Esophagus mucosa (tissue), 1 donor: ENCODE results near the gene EMP2. TPM values are rescaled to one million over a fixed set of nuclear protein-coding genes. Genes with fewer than 3 reads are reported as not detected.

ENCODE experiments used
- ATAC-seq: fragments of 200-7000 bp; cut with Tn5 transposase; one replicate; pipeline ENCODE4 v1.9.1; 2020
- total RNA-seq: library from RNA; stranded (reverse); gene quantifications from one replicate; pipeline ENCODE4 v1.2.4, GENCODE V29; 2023
- donor health status: DM: yes; HTN: yes; CAD: no.

EMP2 gene
- total RNA-seq, 1 donor from 2014 or later: 208 TPM

DNA sequence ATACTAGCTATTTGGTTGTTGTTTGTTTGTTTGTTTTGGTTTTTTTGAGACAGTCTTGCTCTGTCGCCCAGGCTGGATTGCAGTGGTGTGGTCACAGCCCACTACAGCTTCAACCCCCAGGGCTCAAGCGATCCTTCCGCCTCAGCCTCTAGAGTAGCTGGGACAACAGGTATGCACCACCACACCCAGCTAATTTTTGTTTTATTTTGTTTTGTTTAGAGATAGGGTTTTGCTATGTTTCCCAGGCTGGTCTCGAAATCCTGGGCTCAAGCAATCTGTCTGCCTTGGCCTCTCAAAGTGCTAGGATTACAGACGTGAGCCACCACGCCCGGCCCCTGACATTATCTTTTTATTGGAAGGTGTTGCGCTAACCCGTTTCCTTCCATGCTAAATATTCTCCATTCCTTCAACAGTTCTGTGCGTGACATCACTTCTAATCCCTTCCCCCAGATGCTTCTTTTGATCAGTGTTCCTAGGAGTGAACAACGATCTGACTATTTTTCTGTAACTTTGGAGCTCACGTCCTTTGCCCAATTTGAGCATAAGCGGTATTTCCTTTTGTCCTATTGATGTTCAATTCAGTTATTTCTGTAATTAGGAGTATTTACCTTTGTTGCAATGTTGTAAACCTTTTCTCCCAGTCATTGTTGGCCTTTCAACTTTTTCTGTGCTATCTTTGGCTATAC, 30.2 kb upstream of the EMP2 start:
- ATAC-seq: no peak

DNA sequence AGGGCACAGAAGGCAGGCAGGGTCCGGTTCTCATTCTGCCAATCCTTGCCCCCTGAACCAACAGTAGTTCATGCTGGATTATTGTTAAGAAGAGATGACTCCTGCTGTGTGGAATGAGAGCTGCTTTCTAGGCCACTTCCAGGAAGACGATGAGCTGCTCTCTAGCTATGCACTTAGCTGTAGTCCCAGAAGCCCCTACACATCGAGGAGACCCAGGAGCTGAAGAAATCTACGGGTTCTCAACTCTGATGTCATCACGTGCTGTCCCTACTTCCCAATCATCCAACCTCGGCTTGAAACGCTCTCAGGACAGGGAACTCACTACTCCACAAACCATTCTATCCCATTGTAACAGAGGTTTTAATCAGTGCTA, 29.0 kb upstream of the EMP2 start:
- peak; percentile 36 for ATAC-seq

DNA sequence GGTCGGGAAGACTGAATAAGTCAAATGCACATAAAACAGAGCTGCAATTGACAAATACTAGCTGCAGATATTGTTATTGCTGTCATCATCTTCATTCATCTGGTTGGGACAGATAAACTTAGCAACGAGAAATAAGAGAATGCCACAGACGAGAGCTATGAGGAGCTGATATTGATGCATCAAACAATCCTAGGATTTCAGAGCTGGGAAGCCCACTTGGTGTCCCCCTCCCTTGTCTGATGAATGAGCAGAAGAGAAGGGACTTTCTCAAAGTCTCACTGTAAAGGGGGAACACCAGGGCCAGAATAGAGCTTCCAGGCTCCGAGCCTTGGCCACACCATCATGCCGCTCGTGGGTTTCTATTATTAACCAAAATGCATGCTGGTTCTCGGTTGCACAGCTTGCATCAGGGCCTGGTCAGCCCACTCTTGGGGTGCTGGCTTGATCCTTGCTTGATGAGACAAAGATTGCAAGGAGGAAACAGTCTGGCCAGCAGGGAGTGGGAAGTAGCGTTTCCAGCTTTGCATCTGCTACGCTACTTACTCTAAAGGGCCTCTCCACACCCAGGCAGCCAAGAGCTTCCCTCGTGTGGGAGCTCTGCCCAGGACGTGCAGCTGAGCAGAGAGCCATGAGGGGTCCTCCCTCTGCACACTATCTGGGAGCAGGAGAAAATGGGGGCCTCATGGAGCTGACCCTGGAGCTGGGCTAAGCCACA, 28.4 kb upstream of the EMP2 start:
- ATAC-seq: peak; percentile 35

DNA sequence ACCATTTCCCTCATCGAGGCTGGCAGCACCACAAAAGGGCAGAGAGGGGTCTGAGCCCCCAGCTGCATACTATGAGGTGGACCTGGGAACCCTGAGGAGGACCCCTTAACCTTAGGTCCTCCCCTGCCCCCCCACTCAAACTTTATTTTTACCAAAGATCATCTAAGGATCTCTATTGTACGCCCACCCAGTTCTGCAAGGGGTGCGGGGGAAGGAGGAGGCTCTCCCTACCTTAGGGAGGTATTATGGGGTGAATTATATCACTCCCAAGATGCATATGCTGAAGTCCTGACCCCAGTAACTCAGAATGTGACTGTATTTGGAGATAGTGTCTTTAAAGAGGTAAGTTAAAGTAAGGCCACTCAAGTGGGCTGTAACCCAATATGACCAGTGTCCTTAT, 26.8 kb upstream of the EMP2 start:
- no peak for ATAC-seq

DNA sequence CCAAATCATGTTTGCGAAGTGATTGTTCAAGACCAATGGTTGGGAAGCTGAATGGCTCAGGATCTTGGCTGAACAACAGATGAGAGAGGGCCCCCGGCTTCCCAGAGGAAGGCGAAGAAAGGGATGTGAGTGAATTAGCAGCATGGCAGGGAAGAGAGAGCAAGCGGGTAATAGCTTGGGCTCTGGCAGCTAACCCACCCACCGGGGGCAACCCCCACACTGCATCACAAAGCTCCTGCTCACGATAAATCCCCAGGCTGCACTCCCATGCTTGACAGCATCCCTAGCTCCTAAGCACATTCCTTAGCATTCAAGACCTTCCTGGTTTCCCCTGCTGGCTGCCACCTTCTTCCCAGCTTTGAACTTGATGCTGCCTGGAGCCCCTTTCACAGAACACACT, 26.2 kb upstream of the EMP2 start:
- no peak for ATAC-seq

GRCh38 chr16:10605636-10606035, 25.2 kb upstream of the EMP2 start:
- ATAC-seq: no peak

DNA sequence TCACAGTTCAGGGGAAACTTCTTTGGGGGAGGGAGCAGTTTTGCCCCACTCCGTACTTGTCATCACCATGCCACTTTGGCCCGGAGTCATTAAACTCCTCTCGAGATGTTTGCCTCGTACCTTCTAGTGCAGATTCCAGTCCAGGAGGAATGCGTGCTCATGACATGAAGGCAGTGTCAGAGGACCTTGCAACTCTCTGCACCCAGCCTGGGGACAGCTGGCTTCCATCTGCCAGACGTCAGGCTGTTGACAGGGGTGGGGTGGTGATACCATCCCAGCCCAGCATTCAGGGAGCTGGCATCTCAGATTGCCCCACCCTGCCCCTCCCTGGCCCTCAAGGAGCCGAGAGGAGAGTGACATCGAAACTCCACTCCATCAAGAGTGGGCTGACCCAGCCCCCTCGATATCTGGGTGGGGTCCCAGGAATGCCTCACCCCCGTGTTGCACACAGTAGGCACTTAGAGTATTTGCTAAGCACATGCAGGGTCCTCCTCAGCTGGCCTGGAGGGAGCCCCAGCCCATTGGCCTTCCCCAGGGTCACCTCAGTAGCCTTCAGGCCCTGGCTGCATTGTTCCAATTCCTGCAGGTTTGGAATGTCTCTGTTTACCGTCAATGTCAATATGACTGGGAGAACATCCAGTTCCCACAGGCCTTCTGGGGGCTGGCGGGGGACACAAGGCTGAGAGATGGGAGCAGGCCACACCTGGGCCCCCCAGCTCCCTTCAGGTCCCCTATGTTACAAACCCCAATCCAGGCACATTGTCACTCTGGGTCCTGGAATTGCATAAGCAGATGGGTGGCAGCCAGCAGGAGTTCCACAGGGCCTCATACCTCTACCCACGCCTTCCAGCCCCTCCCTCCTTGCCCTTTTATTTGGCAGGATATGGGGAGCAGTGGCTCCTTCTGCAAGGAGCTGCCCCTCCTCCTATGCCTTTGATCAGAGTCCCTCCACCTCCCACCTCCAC, 21.3 kb upstream of the EMP2 start:
- peak; percentile 55 for ATAC-seq

DNA sequence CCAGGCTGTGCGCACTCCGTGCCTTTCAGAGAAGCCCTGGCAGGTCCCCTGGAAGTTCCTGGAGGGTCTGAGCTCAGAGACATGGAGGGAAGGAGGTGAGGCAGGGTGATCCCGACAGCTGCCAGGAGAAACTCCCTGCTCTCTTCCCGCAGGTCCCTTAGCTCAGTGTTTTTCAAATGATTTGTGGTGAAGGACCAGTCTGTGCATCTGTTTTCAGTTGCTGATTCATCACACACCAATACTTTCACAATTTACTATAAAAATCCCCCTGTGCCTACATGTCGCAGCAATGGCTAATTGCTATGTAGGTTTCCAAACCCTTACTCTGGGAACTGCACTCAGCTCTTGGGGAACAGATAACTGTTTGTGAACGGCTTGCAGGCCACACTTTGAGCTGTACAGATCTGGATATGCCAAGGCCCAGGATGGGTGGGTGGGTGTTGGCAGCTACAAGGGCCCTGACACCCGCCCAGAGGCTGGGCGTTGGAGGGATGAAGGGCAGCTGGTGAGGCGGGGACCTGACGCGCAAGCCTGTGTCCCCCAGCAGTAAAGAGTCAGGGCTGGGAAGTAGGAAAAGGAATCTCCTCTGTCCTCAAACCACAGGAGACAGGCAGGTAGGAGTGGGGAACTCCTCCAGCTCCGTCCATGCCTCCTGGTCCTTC, 20.5 kb upstream of the EMP2 start:
- peak; percentile 1 for ATAC-seq

- no peak for ATAC-seq
Measured at GRCh38 chr16:10599626-10600025, 19.2 kb upstream of the EMP2 start.

DNA sequence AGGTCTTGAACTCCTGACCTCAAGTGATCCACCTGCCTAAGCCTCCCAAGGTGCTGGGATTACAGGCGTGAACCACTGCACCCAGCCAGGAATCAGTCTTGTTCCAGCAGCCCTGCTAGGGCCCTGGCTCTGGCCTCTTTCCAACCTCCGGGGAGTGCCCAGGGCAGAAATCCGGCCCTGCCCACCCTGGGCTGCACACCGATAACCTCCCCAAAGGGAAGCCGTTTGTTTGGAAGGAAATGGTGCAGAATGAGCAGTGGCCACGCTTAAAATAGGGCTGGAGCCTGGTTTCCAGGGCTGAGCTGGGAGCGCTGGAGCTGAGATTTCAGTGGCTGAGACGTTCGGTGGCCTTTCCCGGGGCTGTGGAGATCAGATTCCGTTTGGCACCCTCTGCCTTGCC, 17.8 kb upstream of the EMP2 start:
- peak; percentile 24 for ATAC-seq

DNA sequence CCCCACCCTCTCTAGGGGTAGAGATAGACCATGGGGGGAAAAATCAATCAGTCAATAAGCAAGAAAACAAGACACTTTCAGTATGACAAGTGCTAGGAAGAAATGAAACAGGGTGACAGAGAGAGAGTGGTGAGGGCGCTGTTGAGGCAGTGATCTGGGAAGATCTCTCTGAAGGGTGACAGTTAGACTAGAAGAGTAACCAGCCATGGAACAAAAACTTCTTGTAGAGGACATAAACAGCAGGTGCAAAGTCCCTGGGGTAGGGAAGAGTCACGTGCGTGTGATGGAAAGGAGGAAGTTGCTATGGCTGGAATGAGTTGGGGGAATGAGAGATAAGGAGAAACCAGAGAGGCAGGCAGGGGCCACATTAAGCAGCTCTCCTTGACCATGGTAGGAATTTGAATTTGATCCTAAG, 16.8 kb upstream of the EMP2 start:
- ATAC-seq: no peak

DNA sequence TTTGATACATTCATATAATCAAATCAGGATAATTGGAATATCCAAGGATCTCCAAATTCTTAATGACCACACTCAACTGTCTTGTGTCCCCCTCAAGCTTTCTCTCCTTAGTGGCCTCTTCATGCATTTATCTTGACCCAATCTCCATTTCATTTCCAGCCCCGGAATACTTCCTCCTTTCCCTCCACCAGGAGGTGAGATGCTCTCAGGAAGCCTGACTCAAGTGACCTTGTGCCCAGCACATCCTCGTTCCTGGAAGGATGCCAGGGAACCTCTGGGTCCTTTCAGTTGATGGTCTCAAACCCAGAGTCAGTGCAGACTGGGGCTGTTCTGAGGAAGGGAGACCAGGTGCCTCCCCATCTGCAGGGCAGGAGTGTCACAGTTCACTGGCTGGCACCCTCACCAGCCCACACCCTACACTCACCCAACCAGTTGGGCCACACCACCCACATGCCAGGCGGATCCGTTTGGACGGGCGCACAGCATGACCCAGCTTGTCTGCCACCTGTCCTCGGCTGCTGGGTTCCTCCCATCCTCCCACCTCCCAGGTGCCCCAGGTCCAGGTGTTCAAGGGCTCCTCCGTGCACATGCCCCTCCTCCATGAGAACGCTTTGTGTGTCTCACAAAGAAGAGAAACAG, 14.0 kb upstream of the EMP2 start:
- peak; percentile 98 for ATAC-seq

- no peak for ATAC-seq
Measured at GRCh38 chr16:10592611-10593010, 12.2 kb upstream of the EMP2 start.

- no peak for ATAC-seq
Measured at GRCh38 chr16:10590342-10590741, 9.9 kb upstream of the EMP2 start.

GRCh38 chr16:10589109-10589508, 8.7 kb upstream of the EMP2 start:
- peak; percentile 95 for ATAC-seq

GRCh38 chr16:10587622-10588021, 7.2 kb upstream of the EMP2 start:
- ATAC-seq: no peak

- ATAC-seq: no peak
Measured at GRCh38 chr16:10584981-10585438, 4.6 kb upstream of the EMP2 start.

DNA sequence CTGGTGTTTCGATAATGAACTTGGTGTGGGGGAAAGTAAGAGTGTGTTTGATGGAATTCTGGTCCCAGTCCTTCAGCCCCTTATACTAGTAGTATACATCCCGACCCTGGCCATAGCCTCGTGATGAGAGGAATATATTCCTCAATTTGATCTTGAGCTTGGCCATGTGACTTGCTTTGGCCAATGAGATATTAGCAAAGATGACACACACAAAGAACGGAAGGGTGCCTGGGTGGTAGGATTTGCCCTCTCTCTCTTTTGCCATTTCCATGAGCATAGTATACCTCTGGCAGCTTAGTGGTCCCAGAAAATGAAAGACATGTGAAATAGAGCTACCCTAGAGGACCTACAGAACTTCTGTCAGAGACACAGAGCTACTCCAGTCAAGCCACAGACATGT, 2.9 kb upstream of the EMP2 start:
- ATAC-seq: no peak

DNA sequence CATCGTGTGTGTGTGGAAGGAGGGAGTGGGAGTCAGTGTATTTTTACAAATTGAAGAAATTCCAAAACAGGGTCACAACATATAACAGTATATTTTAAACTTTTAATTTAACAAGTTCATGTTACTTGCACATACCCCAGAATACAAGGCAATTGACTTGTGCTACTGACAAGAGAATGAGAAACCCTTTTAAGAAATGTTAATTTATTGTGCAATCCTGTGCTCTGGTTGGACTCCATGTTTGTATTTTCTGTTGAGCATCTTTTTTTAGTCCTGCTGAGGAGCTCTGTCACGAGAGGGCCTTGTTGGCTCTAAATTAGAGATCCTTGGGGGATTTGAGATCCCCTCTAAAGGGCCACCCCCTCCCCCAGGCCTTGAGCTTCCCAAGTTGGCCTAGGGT, 1.1 kb upstream of the EMP2 start:
- no peak for ATAC-seq

DNA sequence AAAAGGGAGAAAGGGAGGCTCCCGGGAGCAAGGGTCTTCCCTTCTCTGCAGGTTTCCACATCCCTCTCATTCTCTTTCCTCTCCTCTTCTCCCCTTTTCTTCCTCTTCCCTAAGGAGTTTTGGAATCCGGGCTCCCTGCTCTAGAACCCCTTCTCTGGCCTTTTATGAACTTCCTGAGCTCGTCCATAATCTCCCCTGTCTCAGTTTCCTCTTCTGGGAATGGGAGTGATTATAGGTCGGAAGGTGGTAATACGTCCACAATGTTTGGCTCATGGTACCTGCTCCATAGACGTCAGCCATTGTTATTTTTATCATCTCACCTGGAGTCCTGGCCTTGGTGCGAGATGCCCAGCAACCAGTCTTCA, 467 bp upstream of the EMP2 start:
- ATAC-seq: no peak

DNA sequence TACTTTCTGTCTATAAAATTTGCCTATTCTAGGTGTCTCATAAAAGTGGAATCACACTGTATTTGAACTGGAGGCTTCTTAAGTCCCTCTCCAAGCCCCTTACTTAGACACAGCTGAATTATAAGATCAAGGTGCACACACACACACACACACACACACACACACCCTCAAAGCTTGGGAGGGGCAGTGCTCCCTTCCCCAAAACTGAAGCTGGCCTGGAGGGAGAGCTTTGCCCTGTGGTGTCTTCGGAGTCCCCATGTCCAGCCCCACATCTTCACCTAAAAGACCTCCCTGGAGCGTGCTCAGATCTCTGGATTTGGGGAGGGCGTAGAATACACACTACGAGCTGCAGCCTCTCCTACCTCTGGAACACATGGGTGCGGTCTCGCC, 828 bp downstream of the EMP2 start:
- ATAC-seq: no peak
